Left colon (tissue), 2 donors: Measurements from ENCODE around the gene CEP152. TPM values are rescaled to one million over a fixed set of nuclear protein-coding genes. Genes with fewer than 3 reads are reported as not detected.

ENCODE experiments used
- ATAC-seq: fragments of 200-7000 bp; cut with Tn5 transposase; one replicate; pipeline ENCODE4 v1.9.1; 2020; ENCODE audit warnings: mild to moderate bottlenecking, moderate library complexity
- DNase-seq, 2 donors: peaks; one replicate each; pipeline ENCODE4 v3.0.0-alpha.2; 2020
- intact Hi-C, 2 donors: fragments of 100-400 bp; cut with DNase I in 1 of 2; cut with micrococcal nuclease in 1 of 2; formaldehyde crosslinking; loops; one replicate each; pipeline versions ENCODE4 v1.11.2 to v1.14.0; 2022; cut with DNase I, micrococcal nuclease
- total RNA-seq, 2 donors: library from RNA; stranded (reverse); fragmentation: NEBNext Ultra II Directional; extraction: Animal tissue kit (Norgen Biotek cat#: 25700); gene quantifications; one replicate each; pipeline ENCODE4 v1.2.1, GENCODE V29; 2021
- donor health status: DM: no; HTN: no; CAD: no.
- donor health status: DM: yes; HTN: yes; CAD: no.

Gene CEP152
- total RNA-seq, 2 donors from 2014 or later, result 5.9 to 7.8 TPM

- ATAC-seq (no peak), DNase-seq (no peak)
- intact Hi-C loops, result no loop called here
These were observed 90.2 kb downstream of the CEP152 start for GRCh38 chr15:48720646-48721045.

GRCh38 chr15:48719668-48720067 lies 91.2 kb downstream of the CEP152 start:
- DNase-seq (no peak), ATAC-seq (no peak)
- intact Hi-C loops, result no loop called here

- no peak for ATAC-seq
- no peak for DNase-seq
- intact Hi-C loops, result no loop called here
These were observed 92.2 kb downstream of the CEP152 start for GRCh38 chr15:48718646-48719045.

- DNase-seq (no peak), ATAC-seq (no peak)
- intact Hi-C loops, result no loop called here
These were observed 93.4 kb downstream of the CEP152 start for GRCh38 chr15:48717458-48717857.

- ATAC-seq, result no peak
- intact Hi-C loops, result no loop called here
These were observed 98.3 kb downstream of the CEP152 start for GRCh38 chr15:48712546-48712945.

GRCh38 chr15:48710952-48711495 lies 99.8 kb downstream of the CEP152 start:
- ATAC-seq (no peak), DNase-seq (no peak)
- intact Hi-C loops, result no loop called here

More at GRCh38 chr15:48712546-48712945, 98.3 kb downstream of the CEP152 start:
- no peak for DNase-seq

- DNase-seq (no peak), ATAC-seq (no peak)
- intact Hi-C loops, result no loop called here
These were observed 102.2 kb downstream of the CEP152 start for GRCh38 chr15:48708641-48709040.

- no peak for ATAC-seq
- intact Hi-C loops, result no loop called here
These were observed 105.5 kb downstream of the CEP152 start for GRCh38 chr15:48705381-48705780.

GRCh38 chr15:48703544-48703943 lies 107.3 kb downstream of the CEP152 start:
- DNase-seq, result no peak
- no peak for ATAC-seq
- intact Hi-C loops, result no loop called here

More at GRCh38 chr15:48705381-48705780, 105.5 kb downstream of the CEP152 start:
- DNase-seq, result no peak

GRCh38 chr15:48702569-48703236 lies 108.2 kb downstream of the CEP152 start:
- DNase-seq (no peak), ATAC-seq (no peak)

GRCh38 chr15:48696627-48697312 lies 114.1 kb downstream of the CEP152 start:
- intact Hi-C loops, result no loop called here
- no peak for ATAC-seq
- no peak for DNase-seq

More at GRCh38 chr15:48702569-48703236, 108.2 kb downstream of the CEP152 start:
- intact Hi-C loops, result no loop called here

- intact Hi-C loops, result no loop called here
- DNase-seq, result no peak
- ATAC-seq, result no peak
These were observed 114.9 kb downstream of the CEP152 start for GRCh38 chr15:48695827-48696573.

GRCh38 chr15:48695088-48695826 lies 115.6 kb downstream of the CEP152 start:
- intact Hi-C loops, result no loop called here
- no peak for ATAC-seq

GRCh38 chr15:48693484-48693883 lies 117.4 kb downstream of the CEP152 start:
- DNase-seq (no peak), ATAC-seq (no peak)
- intact Hi-C loops, result no loop called here

More at GRCh38 chr15:48695088-48695826, 115.6 kb downstream of the CEP152 start:
- DNase-seq, result no peak

- intact Hi-C loops, result no loop called here
- ATAC-seq, result no peak
- DNase-seq, result no peak
These were observed 122.4 kb downstream of the CEP152 start for GRCh38 chr15:48688493-48688892.
